ENCODE measurements around the gene MCTP1. TPM values are rescaled to one million over a fixed set of nuclear protein-coding genes. Genes with fewer than 3 reads are reported as not detected.

The MCTP1 gene
- total and polyA plus RNA-seq, 2 donors from 2014 or later, result 1.4 to 19.3 TPM

GRCh38 chr5:95043234-95043633 lies 241.7 kb downstream of the MCTP1 start:
- Histone ChIP-seq H3K27me3 (ENCODE audit: control insufficient read depth, insufficient read depth, low read length) (no peaks in the 10 kb centered on the region), H3K27ac (ENCODE audit: low read depth in 2 of 2, low read length in 2 of 2) (no peak overlapping the region), H3K4me3 (ENCODE audit: low read length in 3 of 3) (no peak overlapping the region), H3K9me3 (ENCODE audit: control insufficient read depth in 2 of 3, insufficient read depth in 1 of 3, low read length in 3 of 3) (no peaks in the 10 kb centered on the region), H3K9ac (ENCODE audit: low read length in 3 of 3) (no peak overlapping the region), H3K36me3 (ENCODE audit: control insufficient read depth in 2 of 3, insufficient read depth in 3 of 3, low read length in 3 of 3) (no peaks in the 10 kb centered on the region), H3K4me1 (ENCODE audit: control insufficient read depth in 2 of 3, insufficient read depth in 2 of 3, low read depth in 1 of 3, low read length in 3 of 3) (no peaks in the 10 kb centered on the region)
- intact Hi-C loops (cut with DNase I), result no loop called here
- FAIRE-seq (no peak), DNase-seq (no peak)
- TF ChIP-seq CTCF (IDR thresholded peaks at IDR 0.05; ENCODE audit: borderline replicate concordance, extremely low read depth, insufficient read depth), result no peak

GRCh38 chr5:95042037-95042436 lies 242.9 kb downstream of the MCTP1 start:
- no peak overlapping the region for H3K4me3 ChIP-seq (ENCODE audit: low read length in 3 of 3)
- no peak overlapping the region for H3K9ac ChIP-seq (ENCODE audit: low read length in 3 of 3)
- FAIRE-seq (no peak), DNase-seq (no peak)
- intact Hi-C loops (cut with DNase I), result no loop called here
- H3K27ac ChIP-seq (ENCODE audit: low read depth in 2 of 2, low read length in 2 of 2), result no peak overlapping the region
- H3K4me1 ChIP-seq (ENCODE audit: control insufficient read depth in 2 of 3, insufficient read depth in 2 of 3, low read depth in 1 of 3, low read length in 3 of 3), result no peaks in the 10 kb centered on the region
- H3K9me3 ChIP-seq (ENCODE audit: control insufficient read depth in 2 of 3, insufficient read depth in 1 of 3, low read length in 3 of 3), result no peaks in the 10 kb centered on the region
- TF ChIP-seq CTCF (IDR thresholded peaks at IDR 0.05; ENCODE audit: borderline replicate concordance, extremely low read depth, insufficient read depth), result no peak
- no peaks in the 10 kb centered on the region for H3K27me3 ChIP-seq (ENCODE audit: control insufficient read depth, insufficient read depth, low read length)
- no peaks in the 10 kb centered on the region for H3K36me3 ChIP-seq (ENCODE audit: control insufficient read depth in 2 of 3, insufficient read depth in 3 of 3, low read length in 3 of 3)

- Histone ChIP-seq H3K4me3 (ENCODE audit: low read length in 3 of 3) (no peak overlapping the region), H3K36me3 (ENCODE audit: control insufficient read depth in 2 of 3, insufficient read depth in 3 of 3, low read length in 3 of 3) (no peaks in the 10 kb centered on the region), H3K9ac (ENCODE audit: low read length in 3 of 3) (no peak overlapping the region), H3K27ac (ENCODE audit: low read depth in 2 of 2, low read length in 2 of 2) (no peak overlapping the region), H3K9me3 (ENCODE audit: control insufficient read depth in 2 of 3, insufficient read depth in 1 of 3, low read length in 3 of 3) (peaks cover 0 to 5% (median 0%) of the 10 kb centered on the region in 3 donors), H3K4me1 (ENCODE audit: control insufficient read depth in 2 of 3, insufficient read depth in 2 of 3, low read depth in 1 of 3, low read length in 3 of 3) (no peaks in the 10 kb centered on the region), H3K27me3 (ENCODE audit: control insufficient read depth, insufficient read depth, low read length) (no peaks in the 10 kb centered on the region)
- FAIRE-seq, result no peak
- intact Hi-C loops (cut with DNase I), result no loop called here
- no peak for DNase-seq
- TF ChIP-seq CTCF (IDR thresholded peaks at IDR 0.05; ENCODE audit: borderline replicate concordance, extremely low read depth, insufficient read depth), result no peak
Observed at GRCh38 chr5:95035891-95036685, 248.8 kb downstream of the MCTP1 start.

Measured in kidney (tissue), 14 donors.